Measurements from ENCODE around the gene SMG6. TPM values are rescaled to one million over a fixed set of nuclear protein-coding genes. Genes with fewer than 3 reads are reported as not detected.

The SMG6 gene
- total and polyA plus RNA-seq, 2 of the 4 experiments (the other 2 are of a cell fraction) = 16.3 to 30.3 TPM

DNA sequence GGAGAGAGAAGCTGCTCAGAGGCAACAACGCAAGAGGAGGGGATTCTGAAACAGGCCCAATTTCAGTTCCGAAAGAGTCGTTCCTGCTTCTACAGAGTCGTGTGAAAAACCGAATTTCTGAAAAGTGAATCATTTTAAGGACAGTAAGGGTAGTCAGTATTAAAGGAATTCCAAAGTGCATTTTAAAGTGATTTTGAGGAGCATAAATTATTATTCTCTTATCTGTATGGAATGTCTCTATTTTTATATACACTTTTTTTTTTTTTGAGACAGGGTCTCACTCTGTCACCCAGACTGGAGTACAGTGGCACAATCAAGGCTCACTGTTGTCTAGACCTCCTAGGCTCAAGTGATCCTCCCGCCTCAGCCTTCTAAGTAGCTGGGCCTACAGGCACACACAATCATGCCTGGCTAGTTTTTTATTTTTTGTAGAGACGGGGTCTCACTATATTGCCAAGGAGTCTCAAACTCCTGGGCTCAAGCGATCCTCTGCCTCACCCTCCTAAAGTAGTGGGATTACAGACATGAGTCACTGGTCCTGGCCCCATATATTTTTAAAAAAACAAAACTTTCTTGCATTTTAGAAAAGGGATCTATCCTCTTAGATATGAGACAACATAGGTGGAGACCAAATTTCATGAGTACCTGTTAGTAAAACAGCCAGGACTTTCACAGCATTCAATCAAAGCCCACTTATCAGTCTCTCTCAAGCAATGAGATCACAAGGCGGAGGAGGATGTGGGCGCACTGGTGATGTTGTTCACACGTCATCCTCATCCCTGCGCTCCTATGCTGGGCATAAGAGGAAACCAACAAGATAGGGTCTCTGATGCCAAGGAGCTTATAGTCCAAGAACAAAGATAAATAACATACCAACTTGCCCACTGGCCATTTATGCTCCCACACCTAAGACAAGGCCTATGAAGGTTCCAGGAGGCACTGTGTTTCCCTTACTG, 53.2 kb downstream of the SMG6 start:
- Histone ChIP-seq H4K91ac (ENCODE audit: insufficient read depth, low read depth, low read length) (peak overlapping the region; percentile 89), H4K20me1 (ENCODE audit: insufficient read depth, low read length) (no peaks in the 10 kb centered on the region), H2AFZ (replicated peaks; ENCODE audit: low read length, poor library complexity) (no peak overlapping the region), H3K4me3 (ENCODE audit: insufficient read depth, low read depth, low read length) (no peak overlapping the region), H3K18ac (ENCODE audit: low read depth, low read length) (peak overlapping the region; percentile 80), H3K79me1 (ENCODE audit: low read depth in 1 of 2, low read length in 2 of 2) (peaks cover 27 to 74% of the 10 kb centered on the region in 2 experiments), H2BK15ac (ENCODE audit: low read depth, low read length) (peak overlapping the region; percentile 98; the same call in 2 of the 3 replicates), H3K4me1 (ENCODE audit: control insufficient read depth, insufficient read depth, low read length) (peaks cover 11% of the 10 kb centered on the region), H3K4me2 (ENCODE audit: low read depth, low read length) (peak overlapping the region; percentile 70; the same call in 1 of the 2 replicates), H3K4ac (ENCODE audit: low read depth, low read length) (peak overlapping the region; percentile 94), H4K5ac (ENCODE audit: low read depth, low read length) (peak overlapping the region; percentile 60), H3K23ac (ENCODE audit: low read depth, low read length) (peak overlapping the region; percentile 97), H3K27me3 (ENCODE audit: control insufficient read depth, insufficient read depth, low read length) (no peaks in the 10 kb centered on the region), H2BK120ac (ENCODE audit: low read depth, low read length) (peak overlapping the region; percentile 94), H2BK20ac (ENCODE audit: low read depth, low read length) (peak overlapping the region; percentile 91), H3K27ac (ENCODE audit: insufficient read depth, low read length) (peak overlapping the region; percentile 84), H3K9me3 (ENCODE audit: control insufficient read depth, insufficient read depth, low read length) (no peaks in the 10 kb centered on the region), H3K56ac (ENCODE audit: extremely low read depth, insufficient read depth, low read length) (peak overlapping the region; percentile 38; the same call in 1 of the 2 replicates), H2AK9ac (replicated peaks; ENCODE audit: low read depth, low read length, poor library complexity) (peak overlapping the region; percentile 39), H3K9ac (ENCODE audit: low read depth, low read length) (peak overlapping the region; percentile 41; the same call in 1 of the 2 replicates), H2BK5ac (ENCODE audit: low read depth, low read length, poor library complexity, severe bottlenecking) (peak overlapping the region; percentile 88), H2AK5ac (ENCODE audit: low read depth, low read length) (peak overlapping the region; percentile 96; the same call in 1 of the 2 replicates), H3K9me1 (ENCODE audit: insufficient read depth, low read length) (peaks cover 12% of the 10 kb centered on the region), H3K14ac (replicated peaks; ENCODE audit: low read depth, low read length) (peak overlapping the region; percentile 97), H3K36me3 (ENCODE audit: control insufficient read depth, insufficient read depth, low read length) (peaks cover 3% of the 10 kb centered on the region), H4K8ac (ENCODE audit: low read depth in 2 of 2, low read length in 2 of 2) (peak overlapping the region; percentile 84 to 87; a peak in 3 of 4 replicates)
- in situ Hi-C loops (cut with MboI; ENCODE audit: low sequenced_read_pairs) = no loop called here
- intact Hi-C loops (cut with micrococcal nuclease) = no loop called here
- ChIA-PET POLR2A (ENCODE audit: unreplicated experiment) (no interaction called here), CTCF (no interaction called here)
- 68% methylated on average over 4 of the region's 12 CpGs; no CpG with 5 or more reads in 1 of the 2 experiments for WGBS, 2 experiments (ENCODE audit: extremely low coverage in 2 of 2, insufficient read length in 1 of 2)
- dilution Hi-C loops (cut with HindIII; ENCODE audit: low sequenced_read_pairs, unreplicated experiment) = no loop called here
- no TSS peak for BruUV-seq (replicated peaks)
- DNase-seq (peak; percentile 58), ATAC-seq (ENCODE audit: low read depth) (peak; percentile 63)
- TF ChIP-seq MAFK (IDR thresholded peaks at IDR 0.05; ENCODE audit: low read depth, low read length) (no peak), USF2 (IDR thresholded peaks at IDR 0.05; ENCODE audit: low read depth, low read length) (no peak), SMC3 (IDR thresholded peaks at IDR 0.05; ENCODE audit: low read depth, low read length) (no peak), RFX5 (IDR thresholded peaks at IDR 0.05; ENCODE audit: low read depth, low read length) (no peak), FOS (IDR thresholded peaks at IDR 0.05; ENCODE audit: low read depth, low read length) (no peak), MAZ (IDR thresholded peaks at IDR 0.05; ENCODE audit: borderline replicate concordance, low read depth, low read length) (no peak), CHD1 (IDR thresholded peaks at IDR 0.05; ENCODE audit: low read depth, low read length) (no peak), MXI1 (IDR thresholded peaks at IDR 0.05; ENCODE audit: borderline replicate concordance, low read depth, low read length) (no peak), BHLHE40 (IDR thresholded peaks at IDR 0.05; ENCODE audit: low read depth, low read length) (no peak), RCOR1 (IDR thresholded peaks at IDR 0.05; ENCODE audit: insufficient replicate concordance, low read length) (no peak), CEBPB (IDR thresholded peaks at IDR 0.05; ENCODE audit: low read depth, low read length) (no peak), POLR2A (IDR thresholded peaks at IDR 0.05; ENCODE audit: low read depth, low read length) (no peak), NFE2L2 (IDR thresholded peaks at IDR 0.05; ENCODE audit: low read depth, low read length) (no peak)
- TF ChIP-seq, protein P1, sequence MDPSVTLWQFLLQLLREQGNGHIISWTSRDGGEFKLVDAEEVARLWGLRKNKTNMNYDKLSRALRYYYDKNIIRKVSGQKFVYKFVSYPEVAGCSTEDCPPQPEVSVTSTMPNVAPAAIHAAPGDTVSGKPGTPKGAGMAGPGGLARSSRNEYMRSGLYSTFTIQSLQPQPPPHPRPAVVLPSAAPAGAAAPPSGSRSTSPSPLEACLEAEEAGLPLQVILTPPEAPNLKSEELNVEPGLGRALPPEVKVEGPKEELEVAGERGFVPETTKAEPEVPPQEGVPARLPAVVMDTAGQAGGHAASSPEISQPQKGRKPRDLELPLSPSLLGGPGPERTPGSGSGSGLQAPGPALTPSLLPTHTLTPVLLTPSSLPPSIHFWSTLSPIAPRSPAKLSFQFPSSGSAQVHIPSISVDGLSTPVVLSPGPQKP (IDR thresholded peaks at IDR 0.05; ENCODE audit: borderline replicate concordance, low read depth, low read length) = no peak
